KOPT-K1 (cell line): ENCODE measurements around the gene TBPL2.

Experiments
- H3K27ac ChIP-seq: fragments of 200-600 bp; sonication (generic); 2 replicates; pipeline ENCODE4 v1.5.1; 2016; ENCODE audit warnings: antibody characterized with exemption, mild to moderate bottlenecking, low read depth, low read length; ENCODE audit not compliant: poor library complexity, severe bottlenecking
- H3K36me3 ChIP-seq: fragments of 200-600 bp; sonication (generic); 2 replicates; pipeline ENCODE4 v1.5.1; 2017; ENCODE audit warnings: antibody characterized with exemption, mild to moderate bottlenecking, low read length, moderate library complexity; ENCODE audit not compliant: insufficient read depth
- H3K9me3 ChIP-seq: fragments of 200-600 bp; sonication (generic); 2 replicates; pipeline ENCODE4 v1.5.1; 2017; ENCODE audit warnings: antibody characterized with exemption, low read length, mild to moderate bottlenecking; ENCODE audit not compliant: insufficient read depth, poor library complexity, severe bottlenecking

TBPL2 gene

DNA sequence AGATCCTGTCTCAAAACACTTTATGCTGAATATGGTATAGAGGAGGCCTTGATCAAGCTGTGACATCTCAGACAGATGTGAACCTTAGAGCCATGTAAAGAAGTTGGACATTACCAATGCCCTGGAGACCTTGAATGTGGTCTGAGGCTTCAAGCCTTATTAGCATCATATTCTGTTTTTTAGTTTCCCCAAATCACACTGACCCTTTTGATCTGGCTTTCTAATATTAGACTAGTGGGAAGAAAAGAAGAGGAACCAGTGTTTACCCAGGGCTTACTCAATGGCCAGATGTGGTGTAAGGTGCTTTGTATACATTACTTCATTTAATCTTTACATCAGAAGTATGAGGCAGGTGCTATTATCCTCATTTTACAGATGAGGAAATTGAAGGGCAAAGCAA is 10.6 kb upstream of the TBPL2 start:
- Histone ChIP-seq H3K27ac (no peak overlapping the region), H3K9me3 (no peaks in the 10 kb centered on the region), H3K36me3 (no peaks in the 10 kb centered on the region)

DNA sequence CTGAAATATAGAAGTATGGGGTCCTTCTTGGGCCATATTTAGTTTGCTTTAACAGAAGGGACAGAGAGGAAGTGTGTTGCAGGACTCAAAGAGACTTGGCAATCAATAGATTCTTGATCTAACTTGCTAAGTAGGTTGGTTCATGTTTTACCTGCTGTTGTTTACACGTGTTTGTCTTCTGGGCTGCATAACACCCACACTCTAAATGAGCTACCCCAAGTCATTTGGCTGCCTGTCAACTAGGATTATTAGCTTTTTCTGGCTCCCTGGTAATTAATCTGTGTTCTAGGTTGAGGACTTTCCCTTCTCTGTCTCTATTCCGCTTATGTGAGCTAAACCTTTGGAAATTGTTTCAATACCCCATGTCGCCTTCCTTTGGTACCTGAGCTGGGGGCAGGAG is 10.1 kb upstream of the TBPL2 start:
- Histone ChIP-seq H3K9me3 (no peaks in the 10 kb centered on the region), H3K27ac (no peak overlapping the region), H3K36me3 (no peaks in the 10 kb centered on the region)

DNA sequence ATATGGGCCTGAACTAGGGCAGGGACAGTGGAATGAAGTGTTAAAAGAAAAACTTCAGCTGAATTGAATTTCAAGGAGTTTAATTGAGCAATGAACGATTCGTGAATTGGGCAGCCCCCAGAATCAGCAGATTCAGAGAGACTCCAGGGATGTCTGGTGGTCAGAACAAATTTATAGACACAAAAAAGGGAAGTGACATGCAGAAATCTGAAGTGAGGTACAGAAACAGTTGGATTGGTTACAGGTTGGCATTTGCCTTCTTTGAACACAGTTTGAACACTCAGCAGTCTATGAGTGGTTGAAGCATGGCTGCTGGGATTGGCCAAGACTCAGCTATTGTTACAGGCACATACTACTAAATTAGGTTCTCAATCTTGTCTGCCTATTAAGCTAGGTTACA is 9.7 kb upstream of the TBPL2 start:
- Histone ChIP-seq H3K27ac (no peak overlapping the region), H3K9me3 (no peaks in the 10 kb centered on the region), H3K36me3 (no peaks in the 10 kb centered on the region)

DNA sequence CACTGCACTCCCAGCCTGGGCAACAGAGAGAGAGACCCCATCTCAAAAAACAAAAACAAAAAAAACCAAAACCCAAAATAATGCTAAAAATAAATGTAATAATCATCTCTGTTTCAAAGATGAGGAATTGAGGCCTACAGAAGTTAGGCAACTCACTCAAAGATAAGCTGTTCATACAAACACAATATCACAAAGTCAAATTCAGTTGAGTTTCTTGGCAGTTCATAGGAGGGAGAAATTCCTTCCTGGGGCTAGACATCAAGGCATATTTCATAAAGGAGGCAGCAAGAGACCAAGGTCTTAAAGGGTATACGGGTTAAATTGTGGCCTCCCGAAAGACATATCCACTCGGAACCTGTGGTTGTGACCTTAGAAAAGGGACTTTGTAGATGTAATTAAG is 8.7 kb upstream of the TBPL2 start:
- H3K27ac ChIP-seq: no peak overlapping the region
- no peaks in the 10 kb centered on the region for H3K9me3 ChIP-seq
- no peaks in the 10 kb centered on the region for H3K36me3 ChIP-seq

DNA sequence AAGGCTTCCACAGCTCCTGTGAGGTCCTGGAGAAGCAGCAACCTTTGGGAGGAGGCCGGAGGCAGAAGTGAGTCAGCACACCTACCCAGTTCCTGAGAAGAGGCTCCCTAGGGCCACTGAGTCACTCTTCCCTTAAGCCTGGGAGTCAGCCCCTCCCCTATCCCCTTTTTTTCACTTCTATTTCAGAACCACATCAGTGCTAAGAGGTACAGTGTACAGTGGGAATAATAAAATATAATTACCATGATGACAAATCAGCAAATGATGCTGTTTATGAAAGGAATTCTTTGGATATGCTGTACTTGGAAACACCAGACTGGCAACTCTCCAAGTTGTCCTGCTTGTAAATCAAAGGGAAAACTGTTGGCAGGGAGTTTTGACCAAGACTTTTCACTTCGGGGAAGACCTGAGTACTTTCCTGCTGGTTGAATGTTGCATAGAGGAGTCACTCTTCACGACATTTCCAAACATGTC is 7.8 kb upstream of the TBPL2 start:
- Histone ChIP-seq H3K27ac (no peak overlapping the region), H3K36me3 (no peaks in the 10 kb centered on the region), H3K9me3 (no peaks in the 10 kb centered on the region)

DNA sequence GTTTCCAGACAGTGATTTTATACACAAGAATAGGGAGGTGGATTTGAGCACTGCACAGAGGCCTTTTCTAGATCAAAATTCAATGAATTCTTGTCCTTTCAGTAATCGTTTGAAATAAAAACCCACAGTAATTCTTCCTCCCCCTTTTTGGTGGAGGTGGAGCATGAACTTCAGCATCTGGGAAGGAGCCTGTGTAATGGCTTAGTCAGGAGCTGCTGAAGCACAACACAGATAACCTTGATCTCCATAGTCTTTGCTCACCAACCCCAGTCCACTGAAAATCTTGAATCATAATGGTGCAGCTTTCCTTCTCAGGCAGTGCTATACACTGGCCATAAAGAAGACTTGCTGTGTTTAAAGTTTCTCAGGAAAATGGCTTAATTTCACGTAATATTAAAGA is 6.4 kb upstream of the TBPL2 start:
- Histone ChIP-seq H3K9me3 (no peaks in the 10 kb centered on the region), H3K27ac (no peak overlapping the region), H3K36me3 (no peaks in the 10 kb centered on the region)

DNA sequence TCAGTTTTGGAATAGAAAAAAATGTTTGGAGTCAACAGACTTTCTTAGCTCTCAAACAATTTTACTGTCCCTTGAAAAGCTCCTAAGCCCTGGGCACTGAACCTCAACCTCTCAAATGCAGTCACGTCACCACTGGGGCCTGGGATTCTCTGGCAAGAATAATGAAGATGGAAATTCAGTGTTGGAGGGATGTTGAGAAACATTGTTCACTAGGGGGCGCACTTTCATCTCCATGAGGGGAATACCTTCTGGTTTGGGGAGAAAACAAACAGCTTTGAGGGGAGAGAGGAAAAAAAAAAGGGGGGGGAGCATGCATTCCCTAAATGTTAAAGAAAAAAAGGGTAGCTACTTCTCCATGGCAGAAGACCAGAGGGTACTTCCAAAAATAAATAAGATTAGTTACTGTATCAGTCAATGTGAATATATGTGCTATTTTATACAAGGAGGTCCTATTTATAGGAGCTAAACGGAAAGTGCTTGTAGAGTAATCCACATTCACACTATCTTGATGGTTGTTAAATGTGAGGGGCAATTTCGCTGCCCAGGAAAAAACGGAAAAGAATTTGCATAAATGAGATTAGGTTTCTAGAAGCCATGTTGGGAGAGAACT is 5.8 kb upstream of the TBPL2 start:
- Histone ChIP-seq H3K36me3 (no peaks in the 10 kb centered on the region), H3K27ac (no peak overlapping the region), H3K9me3 (no peaks in the 10 kb centered on the region)

DNA sequence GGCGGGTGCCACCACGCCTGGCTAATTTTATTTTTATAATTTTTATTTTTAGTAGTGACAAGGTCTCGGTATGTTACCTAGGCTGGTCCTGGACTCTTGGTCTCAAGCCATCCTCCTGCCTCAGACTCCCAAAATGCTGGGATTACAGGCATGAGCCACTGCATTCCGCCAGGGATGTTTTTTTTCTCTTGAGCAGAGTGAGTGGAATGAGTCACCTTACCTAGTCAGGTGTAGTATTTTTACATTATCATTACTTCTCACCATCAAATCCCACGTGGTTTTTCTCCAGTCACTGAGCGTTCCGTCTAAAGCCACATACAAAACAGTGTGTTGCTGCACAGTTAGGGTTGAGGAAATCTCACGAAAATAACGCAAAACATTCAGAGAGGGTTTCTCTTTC is 870 bp upstream of the TBPL2 start:
- no peak overlapping the region for H3K27ac ChIP-seq
- H3K9me3 ChIP-seq: no peaks in the 10 kb centered on the region
- no peaks in the 10 kb centered on the region for H3K36me3 ChIP-seq

DNA sequence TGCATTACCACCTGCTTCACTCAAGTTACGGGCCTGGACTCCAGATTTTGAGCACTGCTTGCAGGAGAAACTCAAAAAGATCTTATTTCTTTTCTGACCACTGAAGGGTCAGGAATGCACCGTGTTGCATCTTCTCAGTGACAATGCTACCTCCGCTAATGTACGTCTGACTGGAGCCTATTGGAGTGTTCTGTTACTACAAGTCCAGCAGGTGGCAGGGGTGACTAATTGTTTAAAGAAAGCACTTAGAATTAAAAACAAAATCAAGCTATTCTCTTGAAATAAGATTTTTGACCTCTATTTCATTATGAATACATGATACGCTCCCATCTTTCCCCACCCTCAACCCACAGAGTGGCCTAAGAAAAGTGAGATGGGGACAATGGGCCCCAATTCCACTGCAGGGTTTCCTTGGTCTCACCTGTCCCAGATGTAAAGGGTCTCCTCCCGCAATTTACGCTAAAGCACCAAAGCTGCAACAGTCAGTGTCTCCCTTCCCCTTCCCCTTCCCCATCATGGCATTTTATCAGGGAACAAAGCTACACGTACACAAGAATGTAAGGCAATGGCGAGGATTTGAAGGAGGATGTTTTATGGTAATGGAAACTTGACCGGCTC is 2.2 kb downstream of the TBPL2 start:
- Histone ChIP-seq H3K27ac (no peak overlapping the region), H3K36me3 (no peaks in the 10 kb centered on the region), H3K9me3 (no peaks in the 10 kb centered on the region)

DNA sequence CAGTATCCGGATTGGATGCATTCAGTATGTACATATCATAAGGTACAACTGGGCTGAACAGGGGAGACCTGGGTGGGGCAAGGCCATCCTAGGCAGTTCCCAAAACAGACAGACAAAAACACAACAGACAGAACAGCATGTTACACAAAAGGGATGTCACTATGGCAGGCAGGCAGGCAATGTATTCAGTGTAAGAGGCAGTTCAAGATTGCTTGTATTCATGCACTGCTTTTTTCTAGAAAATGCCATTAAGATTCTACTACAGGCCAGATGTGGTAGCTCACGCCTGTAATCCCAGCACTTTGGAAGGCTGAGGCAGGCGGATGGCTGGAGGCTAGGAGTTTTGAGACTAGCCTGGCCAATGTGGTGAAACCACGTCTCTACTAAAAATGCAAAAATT is 3.5 kb downstream of the TBPL2 start:
- Histone ChIP-seq H3K36me3 (no peaks in the 10 kb centered on the region), H3K27ac (no peak overlapping the region), H3K9me3 (no peaks in the 10 kb centered on the region)

DNA sequence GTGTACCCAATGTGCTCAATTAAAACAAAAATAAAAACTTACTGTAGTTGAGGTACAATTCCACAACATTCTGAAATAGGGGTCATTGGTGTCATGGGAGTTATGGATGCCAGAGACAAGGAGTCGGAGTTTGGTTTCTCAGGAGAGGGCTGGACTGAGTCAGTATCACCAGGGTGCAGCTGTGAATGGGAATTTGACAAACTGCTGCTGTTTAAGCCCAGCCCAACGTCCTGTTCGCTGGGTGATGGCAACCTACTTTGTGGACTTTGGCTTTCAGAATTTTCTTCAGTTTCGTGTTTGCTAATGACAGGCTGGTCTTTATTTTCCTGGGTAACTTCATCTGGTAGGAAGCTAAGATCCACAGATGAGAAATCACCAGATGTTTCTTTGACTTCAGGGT is 3.9 kb downstream of the TBPL2 start:
- H3K9me3 ChIP-seq: no peaks in the 10 kb centered on the region
- no peak overlapping the region for H3K27ac ChIP-seq
- no peaks in the 10 kb centered on the region for H3K36me3 ChIP-seq

DNA sequence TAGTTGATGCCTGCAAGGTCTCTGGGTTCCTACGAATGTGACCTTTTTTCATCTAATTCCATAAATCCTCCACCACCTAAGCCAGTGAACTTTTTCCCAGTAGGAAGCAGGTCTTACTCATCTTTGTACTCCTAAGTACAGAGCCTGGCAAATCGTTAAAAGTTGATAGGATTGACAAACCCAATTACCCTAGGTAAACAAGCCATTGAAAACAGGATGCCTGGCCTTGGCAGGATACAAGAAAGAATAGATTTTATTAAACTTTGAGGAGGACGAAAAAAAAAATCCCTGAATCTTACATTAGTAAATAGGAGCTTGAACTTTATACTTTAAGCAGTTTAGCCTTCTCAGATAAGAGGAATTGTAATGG is 5.6 kb downstream of the TBPL2 start:
- Histone ChIP-seq H3K27ac (no peak overlapping the region), H3K9me3 (no peaks in the 10 kb centered on the region), H3K36me3 (no peaks in the 10 kb centered on the region)

DNA sequence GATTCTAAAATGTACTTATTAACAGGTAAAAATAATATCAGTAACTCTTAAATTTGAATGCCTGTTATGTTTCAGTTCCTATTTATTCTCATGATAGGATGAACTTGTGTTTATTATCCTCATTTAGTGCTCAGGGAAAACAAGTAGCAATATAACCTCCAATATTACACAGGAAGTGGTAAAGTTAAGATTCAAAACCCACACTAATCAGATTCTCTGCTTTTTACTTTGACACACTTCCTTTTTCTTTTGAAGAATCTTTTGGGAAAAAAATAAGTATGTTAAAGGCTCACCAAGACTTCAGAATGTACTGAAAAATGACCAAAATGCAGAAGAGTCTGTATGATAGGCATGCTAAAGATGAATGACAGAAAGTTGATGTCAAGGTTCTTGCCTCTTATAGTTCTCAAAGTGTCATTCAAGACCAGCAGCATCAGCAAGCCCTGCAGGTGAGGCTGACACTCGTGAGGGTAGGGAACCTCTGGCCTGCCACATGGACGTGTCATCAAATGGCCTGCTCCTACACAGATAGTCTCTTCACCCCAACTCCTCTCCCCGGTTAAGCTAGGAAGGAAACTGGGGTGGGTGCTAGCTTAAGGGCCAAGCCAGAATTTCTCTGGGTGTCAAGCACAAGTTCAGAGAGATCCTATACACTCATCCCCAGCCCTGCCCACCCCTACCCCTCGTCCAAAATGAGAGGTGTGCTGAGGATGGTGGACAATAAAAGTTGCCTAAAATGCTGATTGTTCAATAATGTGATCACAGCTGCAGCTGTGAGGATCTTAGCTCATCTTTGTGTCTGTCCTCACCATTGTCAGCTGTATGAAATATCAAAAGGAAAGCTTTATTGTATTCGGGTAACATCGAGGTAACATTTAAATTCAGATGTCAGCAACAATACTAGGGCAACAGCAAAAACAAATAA is 6.3 kb downstream of the TBPL2 start:
- H3K9me3 ChIP-seq: no peaks in the 10 kb centered on the region
- no peak overlapping the region for H3K27ac ChIP-seq
- H3K36me3 ChIP-seq: no peaks in the 10 kb centered on the region

DNA sequence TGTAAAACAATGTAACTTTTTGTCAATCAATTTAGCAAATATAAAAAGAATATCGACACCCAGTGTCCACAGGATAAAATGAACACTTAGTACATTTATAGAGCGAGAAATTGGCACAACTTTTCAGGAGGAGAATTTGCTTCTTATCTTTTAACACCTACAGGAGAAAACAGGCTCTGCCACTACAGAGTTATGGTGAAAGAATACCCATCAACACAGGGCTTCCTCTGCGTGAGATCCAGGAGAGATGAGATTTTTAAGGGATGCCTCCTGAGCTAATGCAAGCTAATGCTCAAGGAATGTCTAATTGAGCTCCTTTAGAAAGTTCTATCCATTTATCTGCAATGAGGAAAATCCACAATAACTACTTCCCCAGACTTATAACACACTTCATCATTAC is 7.8 kb downstream of the TBPL2 start:
- Histone ChIP-seq H3K27ac (no peak overlapping the region), H3K36me3 (no peaks in the 10 kb centered on the region), H3K9me3 (no peaks in the 10 kb centered on the region)

DNA sequence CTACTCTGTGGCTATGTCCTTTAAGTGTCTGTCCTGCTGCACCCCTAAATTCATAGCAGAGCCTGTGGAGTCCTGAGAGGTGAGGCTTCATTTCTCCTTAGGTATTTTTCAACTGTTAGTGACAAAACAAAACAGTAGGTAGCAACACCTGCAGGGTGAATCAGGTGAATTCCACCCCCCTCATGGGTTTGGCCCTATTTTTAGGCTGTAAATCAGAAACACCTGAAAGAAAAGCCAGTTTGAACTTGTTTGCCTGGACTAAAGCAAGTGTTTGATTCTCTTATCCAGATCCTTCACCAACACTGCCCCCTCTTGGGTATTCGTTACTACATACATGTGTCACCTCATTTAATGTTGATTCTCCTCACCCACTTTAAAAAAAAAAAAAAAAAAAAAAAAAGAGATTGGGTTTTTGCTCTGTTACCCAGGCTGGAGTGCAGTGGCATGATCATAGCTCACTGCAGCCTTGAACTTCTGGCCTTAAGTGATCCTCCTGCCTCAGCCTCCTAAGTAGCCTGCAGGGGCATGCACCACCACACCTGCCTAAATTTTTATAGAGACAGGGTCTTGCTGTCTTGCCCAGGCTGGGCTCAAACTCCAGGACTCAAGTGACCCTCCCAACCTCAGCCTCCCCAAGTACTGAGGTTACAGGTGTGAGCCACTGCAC is 10.3 kb downstream of the TBPL2 start:
- Histone ChIP-seq H3K36me3 (no peaks in the 10 kb centered on the region), H3K27ac (no peak overlapping the region), H3K9me3 (no peaks in the 10 kb centered on the region)
